Left ventricle myocardium superior (tissue), 1 donor: ENCODE data around the gene USP17L20. TPM values are rescaled to one million over a fixed set of nuclear protein-coding genes. Genes with fewer than 3 reads are reported as not detected.
"Not testable (repeated sequence)": the region's sequence is repeated elsewhere in the genome, so short reads cannot be mapped to it uniquely, and the experiment has no call there.

Source experiments
- ATAC-seq: fragments of 200-7000 bp; cut with Tn5 transposase; one replicate; pipeline ENCODE4 v1.9.1; 2020; ENCODE audit warnings: mild to moderate bottlenecking, moderate library complexity
- DNase-seq: peaks from one replicate; pipeline ENCODE4 v3.0.0-alpha.2; 2020
- intact Hi-C: fragments of 100-400 bp; cut with micrococcal nuclease; formaldehyde crosslinking; loops from one replicate; pipeline ENCODE4 v1.11.0; 2022
- long read RNA-seq: library from polyadenylated mRNA; unstranded; transcript quantifications from one replicate; pipeline ENCODE4 v2.0.0, GENCODE V29; 2021
- total RNA-seq: library from RNA; stranded (reverse); fragmentation: NEBNext Ultra II Directional; extraction: Animal tissue kit (Norgen Biotek cat#: 25700); gene quantifications from one replicate; pipeline ENCODE4 v1.2.1, GENCODE V29; 2021
- donor health status: DM: no; HTN: yes; CAD: no; lungs with severe emphysema.

USP17L20 gene, protein sequence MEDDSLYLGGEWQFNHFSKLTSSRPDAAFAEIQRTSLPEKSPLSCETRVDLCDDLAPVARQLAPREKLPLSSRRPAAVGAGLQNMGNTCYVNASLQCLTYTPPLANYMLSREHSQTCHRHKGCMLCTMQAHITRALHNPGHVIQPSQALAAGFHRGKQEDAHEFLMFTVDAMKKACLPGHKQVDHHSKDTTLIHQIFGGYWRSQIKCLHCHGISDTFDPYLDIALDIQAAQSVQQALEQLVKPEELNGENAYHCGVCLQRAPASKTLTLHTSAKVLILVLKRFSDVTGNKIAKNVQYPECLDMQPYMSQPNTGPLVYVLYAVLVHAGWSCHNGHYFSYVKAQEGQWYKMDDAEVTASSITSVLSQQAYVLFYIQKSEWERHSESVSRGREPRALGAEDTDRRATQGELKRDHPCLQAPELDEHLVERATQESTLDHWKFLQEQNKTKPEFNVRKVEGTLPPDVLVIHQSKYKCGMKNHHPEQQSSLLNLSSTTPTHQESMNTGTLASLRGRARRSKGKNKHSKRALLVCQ
- not detected for total RNA-seq
- long read RNA-seq, result 0 reads

DNA sequence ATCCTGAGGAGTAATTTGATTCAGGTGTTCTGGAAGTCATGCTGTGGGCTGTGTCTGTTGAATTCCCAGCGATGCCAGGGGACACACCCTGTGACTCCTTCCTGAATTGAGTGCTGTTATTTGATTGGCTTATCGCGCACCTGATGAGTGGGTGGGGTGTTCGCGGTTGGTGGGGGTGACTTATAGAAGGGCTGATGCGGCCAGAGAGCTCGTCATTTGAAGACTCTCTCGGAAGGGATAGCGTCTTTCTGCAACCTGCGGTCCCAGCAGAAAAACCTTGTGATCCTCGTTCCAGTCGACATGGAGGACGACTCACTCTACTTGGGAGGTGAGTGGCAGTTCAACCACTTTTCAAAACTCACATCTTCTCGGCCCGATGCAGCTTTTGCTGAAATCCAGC lies at the start of gene USP17L20:
USP17L20 (plus strand) TSS at position 301 of the 400 bp plus-strand sequence; CDS start at position 301, 0 bp downstream.
- intact Hi-C loops, DNase-seq, ATAC-seq: not testable (repeated sequence)

DNA sequence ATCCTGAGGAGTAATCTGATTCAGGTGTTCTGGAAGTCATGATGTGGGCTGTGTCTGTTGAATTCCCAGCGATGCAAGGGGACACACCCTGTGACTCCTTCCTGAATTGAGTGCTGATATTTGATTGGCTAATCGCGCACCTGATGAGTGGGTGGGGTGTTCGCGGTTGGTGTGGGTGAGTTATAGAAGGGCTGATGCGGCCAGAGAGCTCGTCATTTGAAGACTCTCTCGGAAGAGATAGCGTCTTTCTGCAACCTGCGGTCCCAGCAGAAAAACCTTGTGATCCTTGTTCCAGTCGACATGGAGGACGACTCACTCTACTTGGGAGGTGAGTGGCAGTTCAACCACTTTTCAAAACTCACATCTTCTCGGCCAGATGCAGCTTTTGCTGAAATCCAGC lies 47.6 kb upstream of the USP17L20 start, which contains the start of gene USP17L10:
USP17L10 (plus strand) TSS at position 301 of the 400 bp plus-strand sequence; CDS start at position 301, 0 bp downstream.
- intact Hi-C loops, DNase-seq, ATAC-seq: not testable (repeated sequence)

DNA sequence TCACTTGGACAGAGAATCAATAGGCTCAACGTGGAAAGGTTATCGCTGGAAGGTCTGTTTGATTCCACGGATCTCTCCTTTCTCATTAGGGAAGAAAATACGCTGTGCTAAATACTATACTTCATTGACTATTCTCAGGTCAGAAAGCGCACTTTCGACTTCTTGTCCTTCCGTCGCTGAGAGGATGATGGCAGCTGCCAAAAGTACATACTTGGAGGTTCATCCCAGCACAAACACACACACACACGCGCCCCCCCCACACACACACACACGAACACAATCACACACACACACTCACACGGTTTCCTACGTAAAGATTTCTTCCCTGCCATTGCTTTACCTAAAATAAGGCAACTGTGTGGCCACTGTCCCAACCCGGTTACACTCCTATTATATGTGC lies 43.2 kb upstream of the USP17L20 start:
- ATAC-seq, intact Hi-C loops: not testable (repeated sequence)
- peak; percentile 10 for DNase-seq

DNA sequence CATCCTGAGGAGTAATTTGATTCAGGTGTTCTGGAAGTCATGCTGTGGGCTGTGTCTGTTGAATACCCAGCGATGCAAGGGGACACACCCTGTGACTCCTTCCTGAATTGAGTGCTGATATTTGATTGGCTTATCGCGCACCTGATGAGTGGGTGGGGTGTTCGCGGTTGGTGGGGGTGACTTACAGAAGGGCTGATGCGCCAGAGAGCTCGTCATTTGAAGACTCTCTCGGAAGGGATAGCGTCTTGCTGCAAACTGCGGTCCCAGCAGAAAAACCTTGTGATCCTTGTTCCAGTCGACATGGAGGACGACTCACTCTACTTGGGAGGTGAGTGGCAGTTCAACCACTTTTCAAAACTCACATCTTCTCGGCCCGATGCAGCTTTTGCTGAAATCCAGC lies 42.8 kb upstream of the USP17L20 start, which contains the start of gene USP17L11:
USP17L11 (plus strand) TSS at position 301 of the 400 bp plus-strand sequence; CDS start at position 301, 0 bp downstream.
- intact Hi-C loops, ATAC-seq, DNase-seq: not testable (repeated sequence)

DNA sequence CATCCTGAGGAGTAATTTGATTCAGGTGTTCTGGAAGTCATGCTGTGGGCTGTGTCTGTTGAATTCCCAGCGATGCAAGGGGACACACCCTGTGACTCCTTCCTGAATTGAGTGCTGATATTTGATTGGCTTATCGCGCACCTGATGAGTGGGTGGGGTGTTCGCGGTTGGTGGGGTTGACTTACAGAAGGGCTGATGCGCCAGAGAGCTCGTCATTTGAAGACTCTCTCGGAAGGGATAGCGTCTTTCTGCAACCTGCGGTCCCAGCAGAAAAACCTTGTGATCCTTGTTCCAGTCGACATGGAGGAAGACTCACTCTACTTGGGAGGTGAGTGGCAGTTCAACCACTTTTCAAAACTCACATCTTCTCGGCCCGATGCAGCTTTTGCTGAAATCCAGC lies 38.1 kb upstream of the USP17L20 start, which contains the start of gene USP17L12:
USP17L12 (plus strand) TSS at position 301 of the 400 bp plus-strand sequence; CDS start at position 301, 0 bp downstream.
- DNase-seq, intact Hi-C loops, ATAC-seq: not testable (repeated sequence)

DNA sequence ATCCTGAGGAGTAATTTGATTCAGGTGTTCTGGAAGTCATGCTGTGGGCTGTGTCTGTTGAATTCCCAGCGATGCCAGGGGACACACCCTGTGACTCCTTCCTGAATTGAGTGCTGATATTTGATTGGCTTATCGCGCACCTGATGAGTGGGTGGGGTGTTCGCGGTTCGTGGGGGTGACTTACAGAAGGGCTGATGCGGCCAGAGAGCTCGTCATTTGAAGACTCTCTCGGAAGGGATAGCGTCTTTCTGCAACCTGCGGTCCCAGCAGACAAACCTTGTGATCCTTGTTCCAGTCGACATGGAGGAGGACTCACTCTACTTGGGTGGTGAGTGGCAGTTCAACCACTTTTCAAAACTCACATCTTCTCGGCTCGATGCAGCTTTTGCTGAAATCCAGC lies 33.3 kb upstream of the USP17L20 start, which contains the start of gene USP17L13:
USP17L13 (plus strand) TSS at position 301 of the 400 bp plus-strand sequence; CDS start at position 301, 0 bp downstream.
- intact Hi-C loops, ATAC-seq, DNase-seq: not testable (repeated sequence)

DNA sequence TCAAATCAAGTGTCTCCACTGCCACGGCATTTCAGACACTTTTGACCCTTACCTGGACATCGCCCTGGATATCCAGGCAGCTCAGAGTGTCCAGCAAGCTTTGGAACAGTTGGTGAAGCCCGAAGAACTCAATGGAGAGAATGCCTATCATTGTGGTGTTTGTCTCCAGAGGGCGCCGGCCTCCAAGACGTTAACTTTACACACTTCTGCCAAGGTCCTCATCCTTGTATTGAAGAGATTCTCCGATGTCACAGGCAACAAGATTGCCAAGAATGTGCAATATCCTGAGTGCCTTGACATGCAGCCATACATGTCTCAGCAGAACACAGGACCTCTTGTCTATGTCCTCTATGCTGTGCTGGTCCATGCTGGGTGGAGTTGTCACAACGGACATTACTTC lies 27.7 kb upstream of the USP17L20 start:
- DNase-seq, result peak; percentile 5
- ATAC-seq, intact Hi-C loops: not testable (repeated sequence)

DNA sequence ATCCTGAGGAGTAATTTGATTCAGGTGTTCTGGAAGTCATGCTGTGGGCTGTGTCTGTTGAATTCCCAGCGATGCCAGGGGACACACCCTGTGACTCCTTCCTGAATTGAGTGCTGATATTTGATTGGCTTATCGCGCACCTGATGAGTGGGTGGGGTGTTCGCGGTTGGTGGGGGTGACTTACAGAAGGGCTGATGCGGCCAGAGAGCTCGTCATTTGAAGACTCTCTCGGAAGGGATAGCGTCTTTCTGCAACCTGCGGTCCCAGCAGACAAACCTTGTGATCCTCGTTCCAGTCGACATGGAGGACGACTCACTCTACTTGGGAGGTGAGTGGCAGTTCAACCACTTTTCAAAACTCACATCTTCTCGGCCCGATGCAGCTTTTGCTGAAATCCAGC lies 23.8 kb upstream of the USP17L20 start, which contains the start of gene USP17L15:
USP17L15 (plus strand) TSS at position 301 of the 400 bp plus-strand sequence; CDS start at position 301, 0 bp downstream.
- intact Hi-C loops, ATAC-seq, DNase-seq: not testable (repeated sequence)

DNA sequence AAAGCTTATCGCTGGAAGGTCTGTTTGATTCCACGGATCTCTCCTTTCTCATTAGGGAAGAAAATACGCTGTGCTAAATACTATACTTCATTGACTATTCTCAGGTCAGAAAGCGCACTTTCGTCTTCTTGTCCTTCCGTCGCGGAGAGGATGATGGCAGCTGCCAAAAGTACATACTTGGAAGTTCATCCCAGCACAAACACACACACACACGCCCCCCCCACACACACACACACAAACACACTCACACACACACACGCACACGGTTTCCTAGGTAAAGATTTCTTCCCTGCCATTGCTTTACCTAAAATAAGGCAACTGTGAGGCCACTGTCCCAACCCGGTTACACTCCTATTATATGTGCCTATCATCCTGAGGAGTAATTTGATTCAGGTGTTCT lies 19.5 kb upstream of the USP17L20 start:
- ATAC-seq, intact Hi-C loops: not testable (repeated sequence)
- peak; percentile 20 for DNase-seq

DNA sequence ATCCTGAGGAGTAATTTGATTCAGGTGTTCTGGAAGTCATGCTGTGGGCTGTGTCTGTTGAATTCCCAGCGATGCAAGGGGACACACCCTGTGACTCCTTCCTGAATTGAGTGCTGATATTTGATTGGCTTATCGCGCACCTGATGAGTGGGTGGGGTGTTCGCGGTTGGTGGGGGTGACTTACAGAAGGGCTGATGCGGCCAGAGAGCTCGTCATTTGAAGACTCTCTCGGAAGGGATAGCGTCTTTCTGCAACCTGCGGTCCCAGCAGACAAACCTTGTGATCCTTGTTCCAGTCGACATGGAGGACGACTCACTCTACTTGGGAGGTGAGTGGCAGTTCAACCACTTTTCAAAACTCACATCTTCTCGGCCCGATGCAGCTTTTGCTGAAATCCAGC lies 14.3 kb upstream of the USP17L20 start, which contains the start of gene USP17L17:
USP17L17 (plus strand) TSS at position 301 of the 400 bp plus-strand sequence; CDS start at position 301, 0 bp downstream.
- DNase-seq, ATAC-seq, intact Hi-C loops: not testable (repeated sequence)

DNA sequence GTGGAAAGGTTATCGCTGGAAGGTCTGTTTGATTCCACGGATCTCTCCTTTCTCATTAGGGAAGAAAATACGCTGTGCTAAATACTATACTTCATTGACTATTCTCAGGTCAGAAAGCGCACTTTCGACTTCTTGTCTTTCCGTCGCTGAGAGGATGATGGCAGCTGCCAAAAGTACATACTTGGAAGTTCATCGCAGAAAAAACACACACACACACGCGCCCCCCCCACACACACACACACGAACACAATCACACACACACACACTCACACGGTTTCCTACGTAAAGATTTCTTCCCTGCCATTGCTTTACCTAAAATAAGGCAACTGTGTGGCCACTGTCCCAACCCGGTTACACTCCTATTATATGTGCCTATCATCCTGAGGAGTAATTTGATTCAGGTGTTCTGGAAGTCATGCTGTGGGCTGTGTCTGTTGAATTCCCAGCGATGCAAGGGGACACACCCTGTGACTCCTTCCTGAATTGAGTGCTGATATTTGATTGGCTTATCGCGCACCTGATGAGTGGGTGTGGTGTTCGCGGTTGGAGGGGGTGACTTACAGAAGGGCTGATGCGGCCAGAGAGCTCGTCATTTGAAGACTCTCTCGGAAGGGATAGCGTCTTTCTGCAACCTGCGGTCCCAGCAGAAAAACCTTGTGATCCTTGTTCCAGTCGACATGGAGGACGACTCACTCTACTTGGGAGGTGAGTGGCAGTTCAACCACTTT lies 9.8 kb upstream of the USP17L20 start, which contains the start of gene USP17L18:
USP17L18 (plus strand) TSS at position 678 of the 728 bp plus-strand sequence; CDS start at position 678, 0 bp downstream.
- DNase-seq, intact Hi-C loops, ATAC-seq: not testable (repeated sequence)

DNA sequence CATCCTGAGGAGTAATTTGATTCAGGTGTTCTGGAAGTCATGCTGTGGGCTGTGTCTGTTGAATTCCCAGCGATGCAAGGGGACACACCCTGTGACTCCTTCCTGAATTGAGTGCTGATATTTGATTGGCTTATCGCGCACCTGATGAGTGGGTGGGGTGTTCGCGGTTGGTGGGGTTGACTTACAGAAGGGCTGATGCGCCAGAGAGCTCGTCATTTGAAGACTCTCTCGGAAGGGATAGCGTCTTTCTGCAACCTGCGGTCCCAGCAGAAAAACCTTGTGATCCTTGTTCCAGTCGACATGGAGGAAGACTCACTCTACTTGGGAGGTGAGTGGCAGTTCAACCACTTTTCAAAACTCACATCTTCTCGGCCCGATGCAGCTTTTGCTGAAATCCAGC lies 4.8 kb upstream of the USP17L20 start, which contains the start of gene USP17L19:
USP17L19 (plus strand) TSS at position 301 of the 400 bp plus-strand sequence; CDS start at position 301, 0 bp downstream.
- intact Hi-C loops, ATAC-seq, DNase-seq: not testable (repeated sequence)

DNA sequence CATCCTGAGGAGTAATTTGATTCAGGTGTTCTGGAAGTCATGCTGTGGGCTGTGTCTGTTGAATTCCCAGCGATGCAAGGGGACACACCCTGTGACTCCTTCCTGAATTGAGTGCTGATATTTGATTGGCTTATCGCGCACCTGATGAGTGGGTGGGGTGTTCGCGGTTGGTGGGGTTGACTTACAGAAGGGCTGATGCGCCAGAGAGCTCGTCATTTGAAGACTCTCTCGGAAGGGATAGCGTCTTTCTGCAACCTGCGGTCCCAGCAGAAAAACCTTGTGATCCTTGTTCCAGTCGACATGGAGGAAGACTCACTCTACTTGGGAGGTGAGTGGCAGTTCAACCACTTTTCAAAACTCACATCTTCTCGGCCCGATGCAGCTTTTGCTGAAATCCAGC lies 4.6 kb downstream of the USP17L20 start, which contains the start of gene USP17L21:
USP17L21 (plus strand) TSS at position 301 of the 400 bp plus-strand sequence; CDS start at position 301, 0 bp downstream.
- intact Hi-C loops, ATAC-seq, DNase-seq: not testable (repeated sequence)

DNA sequence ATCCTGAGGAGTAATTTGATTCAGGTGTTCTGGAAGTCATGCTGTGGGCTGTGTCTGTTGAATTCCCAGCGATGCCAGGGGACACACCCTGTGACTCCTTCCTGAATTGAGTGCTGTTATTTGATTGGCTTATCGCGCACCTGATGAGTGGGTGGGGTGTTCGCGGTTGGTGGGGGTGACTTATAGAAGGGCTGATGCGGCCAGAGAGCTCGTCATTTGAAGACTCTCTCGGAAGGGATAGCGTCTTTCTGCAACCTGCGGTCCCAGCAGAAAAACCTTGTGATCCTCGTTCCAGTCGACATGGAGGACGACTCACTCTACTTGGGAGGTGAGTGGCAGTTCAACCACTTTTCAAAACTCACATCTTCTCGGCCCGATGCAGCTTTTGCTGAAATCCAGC lies 9.4 kb downstream of the USP17L20 start, which contains the start of gene USP17L22:
USP17L22 (plus strand) TSS at position 301 of the 400 bp plus-strand sequence; CDS start at position 301, 0 bp downstream.
- intact Hi-C loops, DNase-seq, ATAC-seq: not testable (repeated sequence)

DNA sequence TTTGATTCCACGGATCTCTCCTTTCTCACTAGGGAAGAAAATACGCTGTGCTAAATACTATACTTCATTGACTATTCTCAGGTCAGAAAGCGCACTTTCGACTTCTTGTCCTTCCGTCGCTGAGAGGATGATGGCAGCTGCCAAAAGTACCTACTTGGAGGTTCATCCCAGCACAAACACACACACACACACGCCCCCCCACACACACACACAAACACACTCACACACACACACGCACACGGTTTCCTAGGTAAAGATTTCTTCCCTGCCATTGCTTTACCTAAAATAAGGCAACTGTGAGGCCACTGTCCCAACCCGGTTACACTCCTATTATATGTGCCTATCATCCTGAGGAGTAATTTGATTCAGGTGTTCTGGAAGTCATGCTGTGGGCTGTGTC lies 13.8 kb downstream of the USP17L20 start:
- intact Hi-C loops, ATAC-seq: not testable (repeated sequence)
- DNase-seq, result peak; percentile 31
